Measurements from ENCODE around the gene ATP6V1F. TPM values are rescaled to one million over a fixed set of nuclear protein-coding genes. Genes with fewer than 3 reads are reported as not detected.
"Not testable (repeated sequence)": the region's sequence is repeated elsewhere in the genome, so short reads cannot be mapped to it uniquely, and the experiment has no call there.

Gene ATP6V1F
- polyA plus RNA-seq, 5 donors, result 103 to 141 (median 116) TPM

DNA sequence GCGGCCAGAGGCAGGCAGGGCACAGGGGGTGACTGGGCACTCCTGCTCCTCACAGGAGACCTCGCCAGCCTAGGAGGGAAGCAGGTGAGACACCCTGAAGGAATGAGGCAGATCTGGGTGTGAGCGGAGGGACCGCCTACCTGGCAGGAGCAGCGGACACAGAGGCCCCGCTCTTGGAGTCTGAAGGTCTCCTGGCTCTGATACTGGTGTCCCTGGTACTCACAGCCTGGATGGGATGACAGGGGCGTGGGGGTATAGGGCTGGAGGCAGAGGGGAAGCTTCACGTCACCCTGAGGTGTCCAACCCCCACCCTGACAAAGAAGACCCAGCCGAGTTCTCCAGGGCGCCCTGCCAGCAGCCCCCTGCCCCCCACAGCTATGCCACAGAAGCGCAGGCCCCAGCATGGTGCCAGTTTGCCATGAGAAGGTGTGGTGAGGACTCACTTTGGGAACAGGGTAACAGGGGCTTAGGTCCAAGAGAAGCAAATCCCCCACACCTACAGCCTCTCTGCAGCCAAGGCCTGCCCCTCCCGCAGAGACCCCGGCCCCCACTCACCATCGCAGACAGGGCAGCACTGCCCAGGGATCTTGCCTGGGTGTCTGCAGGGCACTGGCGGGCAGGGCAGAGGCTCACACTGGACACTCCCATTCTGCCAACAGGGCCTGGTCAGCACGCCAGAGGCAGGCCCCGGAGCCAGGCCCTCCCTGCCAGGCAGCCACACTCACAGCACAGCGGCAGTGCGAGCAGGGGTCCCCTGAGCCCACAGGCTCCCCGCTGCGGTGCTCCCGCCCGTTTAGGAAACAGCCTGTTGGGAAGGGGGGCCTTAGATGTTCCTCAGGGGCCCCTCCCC lies 30.8 kb downstream of the ATP6V1F start:
- no peak for DNase-seq

DNA sequence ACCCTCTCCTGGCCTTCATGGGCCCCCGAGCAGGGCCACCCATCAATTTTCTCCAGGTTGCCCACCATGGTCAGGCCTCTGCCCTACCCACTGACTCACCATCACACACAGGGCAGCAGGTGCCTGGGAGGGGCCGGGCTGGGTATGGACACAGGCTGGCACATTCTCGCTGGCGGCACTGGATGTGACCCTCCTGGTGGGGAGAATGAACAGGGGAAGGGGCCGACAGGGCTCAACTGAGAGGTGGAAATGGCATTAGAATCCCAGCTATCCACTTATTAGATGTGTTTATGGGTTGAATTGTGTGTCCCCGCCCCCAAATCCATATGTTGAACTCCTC lies 31.4 kb downstream of the ATP6V1F start:
- DNase-seq, result no peak

DNA sequence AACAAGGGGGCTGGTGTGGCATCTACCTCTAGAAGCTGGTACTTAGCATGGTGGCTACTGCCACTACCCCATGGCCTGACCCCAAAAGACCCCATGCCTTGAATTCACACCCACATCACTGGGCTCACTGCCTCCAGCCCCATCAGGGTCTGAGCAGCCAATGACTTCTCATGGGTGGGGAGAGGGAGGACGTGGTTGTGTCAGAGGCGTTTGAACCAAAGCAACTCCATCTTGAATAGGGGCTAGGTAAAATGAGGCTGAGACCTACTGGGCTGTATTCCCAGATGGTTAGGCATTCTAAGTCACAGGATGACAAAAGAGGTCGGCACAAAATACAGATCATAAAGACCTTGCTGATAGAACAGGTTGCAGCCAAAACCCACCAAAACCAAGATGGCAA lies 32.7 kb downstream of the ATP6V1F start:
- no peak for DNase-seq

GRCh38 chr7:128899392-128899791 lies 36.7 kb downstream of the ATP6V1F start:
- no peak for DNase-seq

DNA sequence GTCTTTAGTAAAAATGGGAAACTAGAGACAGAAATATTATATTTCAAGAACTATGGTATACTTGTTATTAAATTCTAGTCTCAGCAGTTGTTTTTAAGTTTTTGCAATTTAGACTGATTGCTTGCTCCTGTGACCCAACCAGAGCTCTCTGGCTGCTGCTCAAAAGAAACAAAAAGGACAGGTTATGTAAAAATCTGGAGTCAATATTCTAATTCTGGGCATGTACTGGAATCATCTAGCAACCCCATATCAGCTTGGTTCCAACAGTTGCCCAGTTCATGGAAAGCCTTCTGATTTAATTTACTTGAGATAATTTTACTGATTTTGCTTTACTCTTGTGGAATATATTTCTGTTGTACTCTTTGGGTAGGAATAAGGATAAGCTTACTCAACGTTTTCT lies 37.6 kb downstream of the ATP6V1F start:
- DNase-seq, result no peak

GRCh38 chr7:128902761-128903585 lies 40.3 kb downstream of the ATP6V1F start:
- no peak for DNase-seq

GRCh38 chr7:128903621-128904361 lies 41.1 kb downstream of the ATP6V1F start:
- no peak for DNase-seq

DNA sequence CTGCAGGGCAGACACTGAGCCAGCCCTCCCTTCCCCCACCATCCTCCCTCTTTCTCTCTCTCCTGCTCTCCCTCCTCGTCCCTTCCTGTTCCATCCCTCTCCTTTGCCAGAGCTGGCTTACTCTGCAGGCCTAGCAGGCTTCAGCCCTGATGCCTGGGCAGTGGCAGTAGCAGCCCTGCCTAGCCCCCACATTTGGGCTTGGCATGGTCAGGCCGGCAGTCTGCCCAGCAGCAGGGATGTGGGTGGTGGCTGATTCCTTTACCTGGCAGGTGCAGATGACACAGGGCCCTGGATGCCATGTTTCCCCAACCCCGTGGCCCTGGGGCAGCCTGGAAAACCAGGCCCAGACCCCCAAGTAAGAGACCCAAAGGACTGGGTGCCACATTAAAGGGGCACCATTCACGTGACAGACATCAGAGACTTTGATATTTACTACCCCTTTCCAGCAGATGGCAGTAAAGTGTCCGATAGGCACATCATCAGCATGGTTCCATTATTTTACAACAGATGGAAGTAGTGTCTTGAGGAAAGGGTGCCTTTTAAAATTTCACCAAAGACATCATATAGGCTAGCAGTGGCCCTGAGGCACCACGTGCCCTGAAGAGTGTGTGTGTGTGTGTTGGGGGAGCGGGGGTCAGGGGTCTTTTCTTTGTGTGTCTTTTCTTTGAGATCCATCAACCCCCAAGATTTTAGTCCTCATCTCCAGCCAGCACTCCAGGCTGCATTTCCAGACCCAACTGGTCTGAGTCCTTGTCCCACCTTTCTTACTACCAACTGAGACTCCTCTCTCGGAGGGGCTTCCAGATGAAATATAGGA lies 41.9 kb downstream of the ATP6V1F start:
- no peak for DNase-seq

DNA sequence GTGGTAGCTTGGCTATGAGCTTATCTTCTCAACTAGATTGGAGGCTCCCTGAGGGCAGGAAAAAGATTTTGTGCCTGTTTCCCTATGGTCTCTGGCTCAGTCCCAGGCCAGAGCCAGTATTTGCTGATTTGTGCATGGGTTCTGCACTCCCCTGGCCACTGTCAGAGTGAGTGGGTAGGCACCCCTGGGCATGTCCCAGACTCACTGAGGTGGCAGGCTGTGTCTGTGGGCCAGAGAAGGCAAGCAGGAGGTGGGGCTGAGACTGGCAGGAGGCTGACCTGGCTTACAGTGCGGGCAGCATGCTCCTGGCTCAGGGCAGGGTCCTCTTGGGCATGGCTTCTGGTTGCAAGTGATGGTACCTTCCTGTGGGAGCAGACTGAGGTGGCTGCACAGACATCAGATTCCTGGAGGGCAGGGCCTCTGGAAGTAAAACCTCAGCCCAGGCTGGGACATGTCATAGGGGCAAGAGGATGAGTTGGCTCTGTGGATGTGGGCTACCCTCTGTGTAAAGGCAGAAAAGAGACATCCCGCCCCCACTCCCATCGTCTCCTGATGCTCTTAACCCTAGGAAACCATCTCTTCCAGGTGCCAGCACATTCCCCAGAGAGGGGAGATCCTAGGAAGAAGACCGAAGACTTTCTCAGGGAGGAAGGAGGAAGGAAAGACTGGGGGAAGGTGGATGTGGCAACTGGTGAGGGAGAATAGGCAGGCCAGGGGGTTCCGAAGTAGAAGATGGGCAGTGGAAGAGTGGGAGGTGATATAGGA lies 43.5 kb downstream of the ATP6V1F start:
- no peak for DNase-seq

DNA sequence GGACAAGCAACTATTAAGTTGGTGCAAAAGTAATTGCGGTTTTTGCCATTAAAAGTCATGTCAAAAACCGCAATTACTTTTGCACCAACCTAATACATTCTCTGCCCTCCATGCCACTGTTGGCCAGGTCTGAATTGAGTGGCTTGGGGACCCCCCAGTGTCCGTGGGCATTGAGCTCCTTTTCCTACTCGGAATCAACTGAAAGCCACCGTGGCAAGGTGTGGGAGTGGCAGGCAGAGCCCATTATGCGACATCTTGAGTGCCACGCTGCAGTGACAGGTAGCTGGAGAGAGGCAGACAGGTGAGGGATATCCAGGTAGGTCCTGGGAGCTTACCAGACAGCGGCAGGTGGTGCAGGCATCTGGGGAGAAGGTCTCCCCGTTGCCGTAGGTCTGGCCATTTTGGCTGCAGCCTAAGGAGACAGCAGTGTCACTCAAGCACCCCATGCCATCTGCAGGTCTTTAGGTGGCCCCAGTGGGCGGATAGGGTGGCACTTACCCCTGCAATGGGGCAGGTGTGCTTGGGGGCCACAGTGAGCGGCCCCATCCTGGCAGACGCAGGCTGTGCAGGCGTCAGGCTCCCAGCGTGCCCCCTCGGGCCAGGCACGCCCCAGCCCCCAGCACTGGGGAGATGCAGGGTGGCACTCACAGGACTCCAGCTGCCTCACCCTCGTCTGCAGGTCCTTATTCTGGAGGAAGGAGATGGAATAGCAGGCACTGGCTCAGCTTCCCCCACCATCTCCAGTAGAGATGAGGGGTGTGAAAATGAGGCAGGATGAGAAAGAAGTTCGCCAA lies 44.3 kb downstream of the ATP6V1F start:
- no peak for DNase-seq

DNA sequence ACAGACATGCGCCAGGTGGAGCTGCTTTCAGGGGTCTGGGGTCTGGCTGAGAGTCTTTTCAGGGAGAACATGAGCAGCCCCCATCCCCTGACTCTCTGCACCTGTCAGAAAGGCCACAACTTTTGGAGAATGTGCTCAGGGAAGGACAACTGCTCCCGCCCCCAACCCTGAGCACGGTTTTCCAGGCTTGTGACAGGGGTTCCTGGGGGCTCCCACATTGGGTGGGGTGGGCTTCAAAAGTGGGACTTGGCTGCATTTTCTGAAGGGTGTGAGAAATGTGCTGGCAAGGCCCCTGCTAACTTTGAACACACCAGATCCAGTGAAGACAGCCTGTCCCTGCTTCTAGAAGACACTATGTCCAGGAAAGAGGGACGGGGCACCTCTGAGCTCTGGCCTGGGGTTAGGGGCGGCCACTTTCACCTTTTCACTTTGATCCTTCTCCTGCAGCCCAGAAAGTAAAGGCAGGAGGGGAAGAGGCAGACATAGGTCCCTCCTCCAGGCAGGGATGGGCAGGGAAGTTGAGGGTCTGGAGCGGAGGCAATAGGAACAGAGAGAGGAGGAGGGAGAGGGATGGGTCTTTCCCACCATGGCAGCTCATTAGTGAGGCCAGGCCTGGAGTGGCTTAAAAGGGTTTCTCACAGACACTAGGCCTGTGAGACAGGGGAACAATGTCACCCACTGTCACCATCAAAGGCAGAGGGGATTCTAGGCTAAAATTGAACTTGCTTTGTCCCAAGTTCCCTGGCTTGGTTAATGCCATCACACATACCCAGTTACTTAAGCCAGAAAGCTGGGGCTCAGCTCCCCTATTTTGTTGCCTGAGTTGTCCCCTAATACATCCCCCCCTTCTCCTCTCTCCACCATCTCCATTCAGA lies 46.3 kb downstream of the ATP6V1F start:
- DNase-seq, result no peak

GRCh38 chr7:128909625-128910568 lies 47.2 kb downstream of the ATP6V1F start:
- DNase-seq, result peak; percentile 43 to 51

- DNase-seq, result no peak
Measured at GRCh38 chr7:128910569-128910945, 47.9 kb downstream of the ATP6V1F start, which contains the start of gene KCP. Gene KCP, minus strand, starts transcription at chr7:128910709. Its CDS starts 33 bp downstream, at chr7:128910676.

DNA sequence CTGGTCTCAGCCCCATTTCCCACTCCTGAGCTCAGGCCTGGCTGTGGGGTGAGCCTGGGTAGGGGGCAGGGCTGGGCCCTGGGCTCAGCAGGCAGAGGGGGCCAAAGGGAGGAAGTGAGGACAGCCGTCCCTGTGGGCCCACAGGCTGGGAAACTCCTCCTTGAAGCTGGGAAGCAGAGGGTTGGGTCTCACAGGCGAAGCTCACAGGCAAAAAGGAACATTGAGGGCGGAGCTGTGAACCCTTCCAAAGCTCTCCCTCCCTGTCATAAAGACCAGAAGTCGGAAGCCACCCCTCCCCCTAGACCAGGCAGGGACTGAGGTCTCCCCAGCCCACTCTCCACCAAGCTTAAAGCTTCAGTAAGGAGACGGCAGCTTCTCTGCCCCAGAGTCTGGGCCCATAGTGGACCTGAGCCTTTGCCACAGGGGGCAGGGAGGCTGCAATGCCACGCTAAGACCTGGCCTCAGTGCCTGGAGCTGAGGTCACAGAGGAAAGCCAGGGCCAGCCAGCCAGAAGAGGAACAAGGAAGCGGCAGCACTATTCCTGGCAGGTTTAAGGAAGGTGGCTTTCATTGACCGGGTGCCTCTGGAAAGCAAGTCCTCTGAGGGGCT lies 48.9 kb downstream of the ATP6V1F start:
- DNase-seq, result peak in 1 of 2 donors; percentile 42

GRCh38 chr7:128912281-128912680 lies 49.6 kb downstream of the ATP6V1F start:
- DNase-seq, result no peak

- not testable (repeated sequence) for DNase-seq
Measured at GRCh38 chr7:128912709-128913495, 50.2 kb downstream of the ATP6V1F start.

Data from right lung (tissue), 5 donors.